Measurements from ENCODE around the gene ASB15. TPM values are rescaled to one million over a fixed set of nuclear protein-coding genes. Genes with fewer than 3 reads are reported as not detected.

ASB15 gene
- total and polyA plus RNA-seq, 7 experiments from 2014 or later, result 0.07 to 0.15 TPM; not detected in 5

DNA sequence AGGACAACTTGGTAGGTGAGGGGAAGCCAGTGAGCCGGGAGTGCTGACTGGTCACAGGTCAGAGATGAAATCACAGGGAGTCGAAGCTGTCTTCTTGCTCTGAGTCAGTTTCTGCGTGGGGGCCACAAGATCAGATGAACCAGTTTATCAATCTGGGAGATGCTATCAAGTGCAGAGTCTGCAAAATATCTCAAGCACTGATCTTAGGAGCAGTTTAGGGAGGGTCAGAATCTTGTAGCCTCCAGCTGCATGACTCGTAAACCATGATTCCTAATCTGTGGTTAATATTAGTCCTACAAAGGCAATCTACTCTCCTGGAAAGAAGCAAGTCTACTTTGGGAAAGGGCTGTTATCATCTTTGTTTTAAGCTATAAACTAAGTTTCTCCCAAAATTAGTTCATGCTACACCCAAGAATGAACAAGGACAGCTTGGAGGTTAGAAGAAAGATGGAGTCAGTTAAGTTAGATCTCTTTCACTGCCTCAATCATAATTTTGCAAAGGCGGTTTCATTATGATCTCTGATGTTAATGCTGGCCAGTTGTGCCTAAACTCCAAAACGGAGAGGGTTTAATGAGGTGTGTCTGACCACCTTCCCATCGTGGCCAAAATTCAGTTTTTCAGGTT is 45.6 kb downstream of the ASB15 start:
- Histone ChIP-seq H3K36me3 (ENCODE audit: control insufficient read depth in 2 of 3, insufficient read depth in 3 of 3, low read length in 3 of 3) (no peaks in the 10 kb centered on the region), H3K4me1 (ENCODE audit: control insufficient read depth in 2 of 2, insufficient read depth in 2 of 2, low read length in 2 of 2) (no peaks in the 10 kb centered on the region), H3K9me3 (ENCODE audit: control insufficient read depth in 2 of 3, low read length in 3 of 3) (no peaks in the 10 kb centered on the region), H3K27ac (ENCODE audit: low read depth, low read length) (no peak overlapping the region), H3K4me3 (ENCODE audit: low read length) (no peak overlapping the region), H3K27me3 (ENCODE audit: control insufficient read depth in 2 of 2, insufficient read depth in 2 of 2, low read length in 2 of 2) (no peaks in the 10 kb centered on the region)
- CTCF ChIA-PET, result no interaction called here
- Mint-ChIP-seq H3K27ac (peak overlapping the region in 1 of 9 donors; percentile 42), H3K27me3 (peaks cover 13 to 29% (median 26%) of the 10 kb centered on the region in 5 donors), H3K9me3 (peaks cover 0 to 3% (median 0%) of the 10 kb centered on the region in 11 donors), H3K36me3 (peaks cover 0 to 4% (median 0%) of the 10 kb centered on the region in 5 donors), H3K4me3 (no peak overlapping the region), H3K4me1 (no peaks in the 10 kb centered on the region)
- ATAC-seq (no peak), DNase-seq (no peak)
- POLR2A ChIA-PET, result no interaction called here
- intact Hi-C loops (cut with micrococcal nuclease), result no loop called here

DNA sequence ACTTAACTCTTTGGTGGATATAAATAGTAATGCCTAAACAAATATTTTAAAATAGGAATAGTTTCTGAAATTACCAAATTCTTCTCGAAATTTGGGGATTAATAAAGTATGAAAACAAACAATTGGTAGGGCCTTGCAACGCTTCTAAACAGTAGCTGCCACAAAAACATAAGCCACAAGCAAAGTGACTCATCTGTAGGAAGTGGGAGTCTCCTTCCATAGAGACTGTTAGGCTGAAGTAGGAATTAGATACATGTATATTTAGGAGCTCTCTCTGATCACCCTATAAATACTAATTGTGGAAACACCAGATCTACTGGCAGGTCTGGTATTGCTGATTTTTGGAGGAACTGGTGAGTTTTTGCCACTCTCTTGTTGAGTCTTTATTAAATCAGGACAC is 48.3 kb downstream of the ASB15 start:
- Histone ChIP-seq H3K36me3 (ENCODE audit: control insufficient read depth in 2 of 3, insufficient read depth in 3 of 3, low read length in 3 of 3) (no peaks in the 10 kb centered on the region), H3K9me3 (ENCODE audit: control insufficient read depth in 2 of 3, low read length in 3 of 3) (no peaks in the 10 kb centered on the region), H3K27me3 (ENCODE audit: control insufficient read depth in 2 of 2, insufficient read depth in 2 of 2, low read length in 2 of 2) (no peaks in the 10 kb centered on the region), H3K27ac (ENCODE audit: low read depth, low read length) (no peak overlapping the region), H3K4me1 (ENCODE audit: control insufficient read depth in 2 of 2, insufficient read depth in 2 of 2, low read length in 2 of 2) (no peaks in the 10 kb centered on the region), H3K4me3 (ENCODE audit: low read length) (no peak overlapping the region)
- DNase-seq, result no peak
- POLR2A ChIA-PET, result no interaction called here
- Mint-ChIP-seq H3K27ac (no peak overlapping the region), H3K27me3 (peaks cover 5 to 16% (median 8%) of the 10 kb centered on the region in 5 donors), H3K4me3 (no peak overlapping the region), H3K9me3 (peaks cover 0 to 3% (median 0%) of the 10 kb centered on the region in 11 donors), H3K36me3 (peaks cover 0 to 4% (median 0%) of the 10 kb centered on the region in 5 donors), H3K4me1 (no peaks in the 10 kb centered on the region)
- intact Hi-C loops (cut with micrococcal nuclease), result no loop called here
- ATAC-seq, result no peak
- CTCF ChIA-PET, result no interaction called here

DNA sequence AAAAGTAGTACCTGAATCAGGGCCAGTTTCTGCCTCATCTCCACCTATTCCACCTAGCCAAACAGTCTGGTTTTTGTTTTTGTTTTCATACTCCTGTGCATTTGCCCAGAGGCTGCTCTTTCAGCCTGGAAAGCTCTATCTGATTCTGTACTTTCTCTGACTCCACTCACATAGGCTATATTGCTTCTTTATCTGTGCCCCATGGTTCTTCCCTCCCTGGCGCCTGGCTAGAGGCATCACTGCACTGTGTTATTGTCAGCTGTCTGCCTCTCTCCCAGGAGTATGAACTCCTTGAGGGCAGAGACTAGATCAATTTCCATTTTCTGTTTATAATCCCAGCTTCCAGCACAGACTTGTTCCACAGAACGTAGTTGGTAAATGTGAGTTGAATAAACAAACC is 49.0 kb downstream of the ASB15 start:
- CTCF ChIA-PET, result no interaction called here
- H3K27ac ChIP-seq (ENCODE audit: low read depth, low read length), result no peak overlapping the region
- H3K27ac Mint-ChIP-seq, result no peak overlapping the region

DNA sequence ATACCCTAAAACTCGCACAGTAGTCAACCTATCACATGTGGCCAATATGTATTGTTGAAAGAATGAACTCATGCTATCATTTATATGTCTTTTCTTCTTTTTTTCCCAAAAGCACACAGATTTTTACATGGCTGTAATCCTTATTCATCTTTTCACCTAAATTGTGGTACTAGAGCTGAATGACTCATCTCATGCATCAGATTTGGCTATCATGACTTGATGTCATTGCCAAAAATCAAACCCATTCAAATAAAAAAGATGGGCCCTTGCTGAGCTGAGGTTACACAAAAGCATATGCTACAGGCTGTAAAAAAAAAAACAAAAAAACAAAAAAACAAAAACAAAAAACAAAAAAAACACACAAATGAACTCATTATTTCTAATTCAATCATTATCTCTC is 50.8 kb downstream of the ASB15 start:
- Histone ChIP-seq H3K36me3 (ENCODE audit: control insufficient read depth in 2 of 3, insufficient read depth in 3 of 3, low read length in 3 of 3) (no peaks in the 10 kb centered on the region), H3K27me3 (ENCODE audit: control insufficient read depth in 2 of 2, insufficient read depth in 2 of 2, low read length in 2 of 2) (no peaks in the 10 kb centered on the region), H3K9me3 (ENCODE audit: control insufficient read depth in 2 of 3, low read length in 3 of 3) (no peaks in the 10 kb centered on the region), H3K4me3 (ENCODE audit: low read length) (no peak overlapping the region), H3K27ac (ENCODE audit: low read depth, low read length) (no peak overlapping the region), H3K4me1 (ENCODE audit: control insufficient read depth in 2 of 2, insufficient read depth in 2 of 2, low read length in 2 of 2) (no peaks in the 10 kb centered on the region)
- H3K27ac Mint-ChIP-seq, result no peak overlapping the region
- intact Hi-C loops (cut with micrococcal nuclease), result no loop called here
- POLR2A ChIA-PET, result no interaction called here
- DNase-seq (no peak), ATAC-seq (no peak)
- H3K36me3 Mint-ChIP-seq, result peaks cover 0 to 4% (median 0%) of the 10 kb centered on the region in 5 donors
- peaks cover 4 to 9% (median 6%) of the 10 kb centered on the region in 5 donors for H3K27me3 Mint-ChIP-seq
- peaks cover 0 to 3% (median 0%) of the 10 kb centered on the region in 11 donors for H3K9me3 Mint-ChIP-seq
- CTCF ChIA-PET, result no interaction called here
- H3K4me1 Mint-ChIP-seq, result no peaks in the 10 kb centered on the region
- H3K4me3 Mint-ChIP-seq, result no peak overlapping the region

More for the DNA sequence above, 49.0 kb downstream of the ASB15 start:
- POLR2A ChIA-PET, result no interaction called here
- Histone ChIP-seq H3K27me3 (ENCODE audit: control insufficient read depth in 2 of 2, insufficient read depth in 2 of 2, low read length in 2 of 2) (no peaks in the 10 kb centered on the region), H3K4me1 (ENCODE audit: control insufficient read depth in 2 of 2, insufficient read depth in 2 of 2, low read length in 2 of 2) (no peaks in the 10 kb centered on the region), H3K4me3 (ENCODE audit: low read length) (no peak overlapping the region), H3K9me3 (ENCODE audit: control insufficient read depth in 2 of 3, low read length in 3 of 3) (no peaks in the 10 kb centered on the region), H3K36me3 (ENCODE audit: control insufficient read depth in 2 of 3, insufficient read depth in 3 of 3, low read length in 3 of 3) (no peaks in the 10 kb centered on the region)
- DNase-seq, result no peak
- intact Hi-C loops (cut with micrococcal nuclease), result no loop called here
- Mint-ChIP-seq H3K4me3 (no peak overlapping the region), H3K4me1 (no peaks in the 10 kb centered on the region), H3K36me3 (peaks cover 0 to 4% (median 0%) of the 10 kb centered on the region in 5 donors), H3K9me3 (peaks cover 0 to 3% (median 0%) of the 10 kb centered on the region in 11 donors), H3K27me3 (peaks cover 4 to 16% (median 6%) of the 10 kb centered on the region in 5 donors)
- no peak for ATAC-seq

DNA sequence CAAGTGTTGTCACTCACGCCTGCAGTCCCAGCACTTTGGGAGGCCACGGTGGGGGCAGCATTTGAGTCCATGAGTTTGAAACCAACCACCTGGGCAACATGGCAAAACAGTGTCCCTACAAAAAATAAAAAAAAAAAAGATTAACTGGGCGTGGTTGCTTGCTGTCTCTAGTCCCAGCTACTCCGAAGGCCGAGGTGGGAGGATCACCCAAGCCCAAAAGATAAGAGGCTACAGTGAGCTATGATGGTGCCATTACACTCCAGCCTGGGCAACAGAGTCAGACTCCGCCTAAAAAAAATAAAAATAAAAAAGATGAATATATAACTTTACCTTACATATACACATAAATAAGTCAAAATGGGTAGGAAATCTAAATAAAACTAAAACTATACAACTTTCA is 51.5 kb downstream of the ASB15 start:
- no peaks in the 10 kb centered on the region for H3K36me3 ChIP-seq (ENCODE audit: control insufficient read depth in 2 of 3, insufficient read depth in 3 of 3, low read length in 3 of 3)
- H3K36me3 Mint-ChIP-seq, result peaks cover 0 to 4% (median 0%) of the 10 kb centered on the region in 5 donors
- intact Hi-C loops (cut with micrococcal nuclease), result no loop called here
- DNase-seq, result no peak
- no peak overlapping the region for H3K27ac ChIP-seq (ENCODE audit: low read depth, low read length)
- ATAC-seq, result no peak
- H3K27me3 Mint-ChIP-seq, result peaks cover 4 to 9% (median 6%) of the 10 kb centered on the region in 5 donors
- H3K27me3 ChIP-seq (ENCODE audit: control insufficient read depth in 2 of 2, insufficient read depth in 2 of 2, low read length in 2 of 2), result no peaks in the 10 kb centered on the region
- CTCF ChIA-PET, result no interaction called here
- H3K27ac Mint-ChIP-seq, result no peak overlapping the region
- H3K4me1 Mint-ChIP-seq, result peaks cover 0 to 1% (median 0%) of the 10 kb centered on the region in 7 donors
- no peaks in the 10 kb centered on the region for H3K4me1 ChIP-seq (ENCODE audit: control insufficient read depth in 2 of 2, insufficient read depth in 2 of 2, low read length in 2 of 2)
- peaks cover 0 to 3% (median 0%) of the 10 kb centered on the region in 11 donors for H3K9me3 Mint-ChIP-seq
- POLR2A ChIA-PET, result no interaction called here
- H3K4me3 ChIP-seq (ENCODE audit: low read length), result no peak overlapping the region
- no peaks in the 10 kb centered on the region for H3K9me3 ChIP-seq (ENCODE audit: control insufficient read depth in 2 of 3, low read length in 3 of 3)
- no peak overlapping the region for H3K4me3 Mint-ChIP-seq

DNA sequence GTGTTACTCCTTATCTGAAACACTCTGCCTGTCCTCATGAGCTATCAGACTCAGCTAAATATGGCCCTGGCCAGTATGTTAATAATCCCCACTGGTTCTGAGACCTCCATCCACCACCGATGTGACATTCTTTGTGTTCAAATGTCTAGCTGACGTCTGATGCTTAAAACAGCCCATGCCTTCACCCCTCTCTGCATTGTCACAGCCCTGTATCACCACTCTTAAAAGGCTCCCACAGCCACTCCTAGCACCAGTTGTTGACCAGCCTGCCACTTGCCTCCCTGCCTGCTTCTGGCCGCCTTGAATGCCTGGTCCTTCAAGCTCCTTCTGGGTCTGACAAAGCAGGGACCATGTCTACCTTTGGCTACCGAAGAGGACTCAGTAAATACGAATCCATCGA is 54.0 kb downstream of the ASB15 start, which contains the start of gene LMOD2:
TSS of gene LMOD2 (plus strand) at position 253 of the 400 bp plus-strand sequence. CDS start at position 351, 98 bp downstream.
- no peak within 1 kb of the TSS for H3K4me3 ChIP-seq (ENCODE audit: low read length)
- ATAC-seq (no peak), DNase-seq (no peak)
- Mint-ChIP-seq H3K27ac (no peak within 1 kb of the TSS), H3K27me3 (peaks cover 5 to 16% (median 7%) of the 10 kb centered on the region in 5 donors), H3K4me1 (peaks cover 0 to 1% (median 0%) of the 10 kb centered on the region in 7 donors), H3K9me3 (no peaks in the 10 kb centered on the region), H3K4me3 (no peak within 1 kb of the TSS), H3K36me3 (peaks cover 0 to 3% (median 0%) of the 10 kb centered on the region in 5 donors)
- no peaks in the 10 kb centered on the region for H3K9me3 ChIP-seq (ENCODE audit: control insufficient read depth in 2 of 3, low read length in 3 of 3)
- no peaks in the 10 kb centered on the region for H3K4me1 ChIP-seq (ENCODE audit: control insufficient read depth in 2 of 2, insufficient read depth in 2 of 2, low read length in 2 of 2)
- POLR2A ChIA-PET, result no interaction called here
- H3K27ac ChIP-seq (ENCODE audit: low read depth, low read length), result no peak within 1 kb of the TSS
- CTCF ChIA-PET, result no interaction called here
- H3K27me3 ChIP-seq (ENCODE audit: control insufficient read depth in 2 of 2, insufficient read depth in 2 of 2, low read length in 2 of 2), result no peaks in the 10 kb centered on the region
- H3K36me3 ChIP-seq (ENCODE audit: control insufficient read depth in 2 of 3, insufficient read depth in 3 of 3, low read length in 3 of 3), result no peaks in the 10 kb centered on the region
- intact Hi-C loops (cut with micrococcal nuclease), result no loop called here

Measured in naive thymus-derived CD4-positive, alpha-beta T cell (primary cell).